NCI-H82 treated with DMSO at 0.1 percent for 48 hours (cell line): ENCODE data around the gene ROPN1.
"Not testable (repeated sequence)": the region's sequence is repeated elsewhere in the genome, so short reads cannot be mapped to it uniquely, and the experiment has no call there.

ENCODE experiments used
- DNase-seq: peaks from one replicate; lab custom pipeline; 2025; ENCODE audit not compliant: unreplicated experiment; lab: John Stamatoyannopoulos, UW

The ROPN1 gene

DNA sequence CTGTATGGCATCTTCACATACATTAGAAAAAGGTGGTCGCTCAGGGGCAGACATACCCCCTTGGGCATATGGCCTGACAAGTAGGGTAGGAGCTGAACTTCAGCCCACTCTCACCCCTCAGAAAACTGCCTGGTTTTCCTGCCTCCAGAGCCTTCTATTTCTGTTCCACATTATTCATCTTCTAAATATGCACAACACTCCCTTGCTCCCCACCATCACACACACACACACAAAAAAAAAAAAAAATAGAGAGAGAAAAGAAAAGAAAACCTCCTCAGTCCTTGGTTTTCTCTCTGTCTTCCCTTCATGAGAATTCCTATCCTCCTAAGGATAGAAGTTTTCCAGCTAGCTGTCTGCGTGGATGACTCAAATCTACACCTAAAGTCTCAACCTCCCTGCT lies 5.6 kb upstream of the ROPN1 start:
- DNase-seq, result no peak

GRCh38 chr3:123993818-123994217 lies 1.9 kb upstream of the ROPN1 start:
- no peak for DNase-seq

DNA sequence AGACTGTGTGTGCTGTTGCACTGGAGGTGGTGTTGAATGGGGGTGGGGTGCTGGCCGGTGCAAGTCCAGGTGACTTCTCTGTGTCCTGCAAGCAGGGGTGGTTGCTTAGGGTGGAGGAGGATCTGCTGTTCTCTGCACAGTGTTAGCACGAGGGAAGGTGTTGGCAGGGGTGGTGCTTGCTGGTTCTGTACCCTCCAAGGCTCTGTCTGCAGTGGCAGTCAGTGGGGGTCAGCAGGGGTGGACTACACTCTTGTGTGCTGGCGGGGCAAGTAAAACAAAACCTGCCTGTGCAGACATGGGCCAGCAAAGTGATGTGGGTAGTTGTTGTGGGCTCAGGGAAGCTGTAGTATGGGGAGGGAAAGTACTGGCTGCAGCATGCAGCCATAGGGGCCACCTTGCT lies 5.5 kb downstream of the ROPN1 start:
- DNase-seq, result no peak

GRCh38 chr3:123984957-123985356 lies 7.0 kb downstream of the ROPN1 start:
- DNase-seq, result no peak

- DNase-seq, result no peak
Observed at GRCh38 chr3:123984350-123984749, 7.6 kb downstream of the ROPN1 start.

- DNase-seq, result not testable (repeated sequence)
Observed at GRCh38 chr3:123981317-123981716, 10.6 kb downstream of the ROPN1 start.

DNA sequence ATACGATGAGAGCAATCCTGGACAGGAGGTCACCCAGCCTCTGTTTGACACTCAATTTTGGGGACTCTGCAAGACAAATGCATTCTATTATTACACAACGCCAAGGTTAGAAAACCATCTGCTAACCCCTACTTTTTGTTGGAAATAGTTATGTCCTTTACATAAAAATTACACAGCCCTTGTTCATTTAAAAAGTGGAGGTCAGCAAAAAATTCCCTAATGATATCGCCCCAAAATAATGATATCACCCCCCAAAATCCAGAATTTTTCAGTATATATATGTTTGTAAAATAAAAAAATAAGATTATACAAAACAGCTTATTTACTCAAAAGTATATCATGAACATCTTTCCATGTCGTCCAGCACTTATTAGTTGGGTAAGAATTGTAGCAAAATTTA lies 11.4 kb downstream of the ROPN1 start:
- DNase-seq, result no peak

DNA sequence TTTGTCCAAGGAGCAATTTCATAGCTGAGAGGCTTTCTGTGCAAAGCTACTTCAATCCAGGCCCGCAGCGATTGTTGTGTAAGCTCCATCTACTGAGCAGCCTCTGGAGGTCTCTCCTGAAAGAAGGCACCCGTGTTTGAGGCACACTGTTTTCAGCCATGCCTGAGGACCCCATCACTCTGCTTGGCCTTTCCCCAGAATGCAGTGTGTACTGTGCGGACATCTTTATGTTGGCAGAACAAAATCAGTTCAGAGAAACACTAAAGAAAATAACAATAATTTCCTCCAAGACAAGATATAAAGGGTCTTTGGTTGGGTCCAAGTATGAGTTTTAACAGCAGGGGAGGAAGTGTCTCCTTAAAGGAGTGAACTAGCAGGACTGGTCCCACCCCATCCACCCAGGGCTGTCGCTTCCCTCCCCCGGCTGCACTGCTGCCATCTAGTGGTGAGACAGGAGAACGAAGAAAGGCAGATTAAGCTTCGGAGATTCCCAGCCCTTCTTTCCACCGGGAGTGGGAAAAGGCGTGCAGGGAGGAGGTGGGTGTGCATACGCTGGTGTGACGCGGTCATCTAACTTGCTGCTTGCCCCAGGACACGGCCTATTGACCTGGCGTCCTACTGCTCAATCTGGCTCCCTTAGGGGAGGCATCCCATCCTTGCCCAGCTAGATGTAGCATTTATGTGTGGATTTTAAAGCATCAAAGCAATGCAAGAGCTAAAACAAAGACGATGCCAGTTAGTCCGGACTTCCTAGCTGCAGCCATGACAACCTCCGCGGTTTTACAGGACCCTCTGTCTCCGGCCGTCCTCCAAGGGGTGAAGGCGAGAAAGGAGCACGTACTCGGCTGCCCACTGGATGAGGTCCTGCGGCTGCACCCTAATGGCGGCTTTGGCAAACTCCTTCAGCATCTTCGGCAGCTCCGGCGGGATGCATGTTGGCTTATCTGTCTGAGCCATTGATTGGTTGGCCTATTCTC lies 12.1 kb downstream of the ROPN1 start:
- peak; percentile 56 for DNase-seq

DNA sequence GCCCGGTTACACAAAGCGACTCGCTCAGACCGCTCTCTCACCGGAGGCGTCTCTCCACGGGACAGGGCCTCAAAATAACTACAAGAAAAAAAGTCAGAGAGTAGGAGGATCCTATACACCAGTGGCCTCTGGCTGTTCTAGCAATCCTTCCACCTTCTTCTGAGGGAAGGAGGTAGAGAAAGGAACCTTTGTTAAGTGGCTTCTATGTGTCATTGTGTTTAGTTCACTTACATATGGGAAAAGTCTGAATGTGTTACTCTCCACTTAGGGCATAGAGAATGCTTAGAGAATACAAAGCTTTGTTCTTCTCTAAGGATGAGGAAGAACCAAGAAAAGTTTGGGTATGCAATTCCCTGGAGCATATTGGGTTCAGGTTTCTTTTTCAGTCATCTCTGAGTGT lies 15.0 kb downstream of the ROPN1 start:
- DNase-seq, result not testable (repeated sequence)

DNA sequence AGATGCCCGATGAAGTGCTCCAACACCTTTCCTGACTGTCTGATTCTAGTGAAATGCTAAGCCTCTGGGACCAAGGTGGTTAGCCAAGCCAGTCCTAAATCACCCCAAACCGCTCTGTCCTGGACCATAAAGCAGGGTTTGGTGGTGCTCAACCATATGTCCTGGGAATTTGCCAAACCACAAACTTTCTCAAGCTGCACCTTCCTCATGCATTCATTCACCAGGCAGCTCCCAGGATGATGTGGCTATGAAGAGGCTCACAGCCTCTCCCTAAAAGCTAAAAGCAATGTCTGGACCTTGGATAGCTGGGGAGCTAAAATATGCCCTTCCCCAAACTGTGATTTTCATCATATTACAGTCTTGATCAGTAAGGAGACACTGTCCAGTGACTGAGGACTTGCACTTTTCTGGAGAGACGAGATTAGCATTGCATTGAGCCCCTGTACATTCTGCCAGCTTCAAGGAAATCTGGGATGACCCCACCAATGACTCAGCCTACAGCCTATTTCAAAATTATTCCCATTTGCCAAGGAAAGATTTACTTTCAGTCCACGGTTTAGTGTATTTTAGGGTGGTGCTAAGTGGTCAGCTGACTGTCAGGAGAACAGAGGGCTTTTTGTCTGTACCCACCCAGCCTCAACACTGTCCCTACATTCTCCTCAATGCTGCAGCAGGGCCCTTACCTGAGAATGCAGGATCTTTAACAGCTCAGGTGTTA lies 15.6 kb downstream of the ROPN1 start:
- DNase-seq, result not testable (repeated sequence)

GRCh38 chr3:123975030-123975429 lies 16.9 kb downstream of the ROPN1 start:
- not testable (repeated sequence) for DNase-seq

DNA sequence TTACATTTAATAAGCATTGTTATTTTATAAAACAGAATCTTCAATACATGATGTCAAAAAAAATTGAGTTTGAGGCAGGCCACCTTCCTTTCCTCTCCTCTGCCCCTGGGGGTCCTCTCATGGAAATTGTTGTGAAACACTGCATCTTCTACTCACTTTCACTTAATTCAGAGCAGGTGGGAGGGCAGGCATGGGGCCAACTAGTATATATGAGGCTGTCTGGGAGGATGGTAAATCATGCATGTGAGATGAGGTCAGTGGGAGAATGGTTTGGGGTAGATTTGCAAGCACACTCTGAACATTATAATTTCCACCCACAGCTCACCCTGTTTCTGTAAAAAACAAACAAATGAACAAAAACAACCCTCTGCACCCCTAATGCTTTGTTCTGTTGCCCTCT lies 20.5 kb downstream of the ROPN1 start:
- no peak for DNase-seq

GRCh38 chr3:123967260-123967659 lies 24.7 kb downstream of the ROPN1 start:
- DNase-seq, result peak; percentile 79

GRCh38 chr3:123966799-123967198 lies 25.1 kb downstream of the ROPN1 start:
- DNase-seq, result not testable (repeated sequence)

GRCh38 chr3:123964793-123965192 lies 27.1 kb downstream of the ROPN1 start:
- not testable (repeated sequence) for DNase-seq

GRCh38 chr3:123961508-123961856 lies 30.4 kb downstream of the ROPN1 start:
- DNase-seq, result no peak

GRCh38 chr3:123960781-123961507 lies 31.0 kb downstream of the ROPN1 start, which contains the start of gene CCDC14:
TSS of gene CCDC14 (minus strand) at chr3:123961229. CDS start at chr3:123961173, 56 bp downstream.
- peak; percentile 95 for DNase-seq

GRCh38 chr3:123953735-123954134 lies 38.2 kb downstream of the ROPN1 start:
- no peak for DNase-seq

DNA sequence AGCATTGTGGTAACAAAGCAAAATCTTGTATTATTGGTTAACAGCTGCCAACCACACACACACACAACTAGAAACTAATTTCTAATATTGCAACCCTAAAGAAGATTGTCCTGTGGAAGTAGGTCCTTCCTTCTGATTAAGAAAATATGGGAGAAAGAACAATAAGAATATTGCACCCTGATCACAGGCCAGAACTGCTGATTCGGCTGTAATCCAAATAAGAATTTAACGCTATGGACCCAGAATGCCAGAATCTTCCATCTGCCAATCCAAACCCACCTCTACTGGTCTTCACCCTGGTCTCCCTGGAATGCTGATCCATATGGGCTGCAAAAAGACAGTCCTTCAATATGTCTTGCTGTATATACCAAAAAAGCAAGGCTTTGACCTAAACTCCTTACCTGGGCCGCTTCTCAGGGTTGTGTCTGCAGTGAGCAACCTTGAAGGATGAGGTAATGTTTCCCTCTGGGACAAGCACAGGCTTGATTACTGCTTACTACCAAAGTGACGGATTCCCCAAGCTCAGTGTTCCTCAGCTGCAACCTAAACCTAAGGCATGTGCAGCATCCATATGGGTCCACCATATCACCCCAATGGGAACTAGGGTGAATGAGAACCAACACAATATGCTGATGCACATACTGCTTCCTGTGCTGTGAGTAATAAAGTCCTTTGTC lies 38.9 kb downstream of the ROPN1 start:
- DNase-seq, result no peak

DNA sequence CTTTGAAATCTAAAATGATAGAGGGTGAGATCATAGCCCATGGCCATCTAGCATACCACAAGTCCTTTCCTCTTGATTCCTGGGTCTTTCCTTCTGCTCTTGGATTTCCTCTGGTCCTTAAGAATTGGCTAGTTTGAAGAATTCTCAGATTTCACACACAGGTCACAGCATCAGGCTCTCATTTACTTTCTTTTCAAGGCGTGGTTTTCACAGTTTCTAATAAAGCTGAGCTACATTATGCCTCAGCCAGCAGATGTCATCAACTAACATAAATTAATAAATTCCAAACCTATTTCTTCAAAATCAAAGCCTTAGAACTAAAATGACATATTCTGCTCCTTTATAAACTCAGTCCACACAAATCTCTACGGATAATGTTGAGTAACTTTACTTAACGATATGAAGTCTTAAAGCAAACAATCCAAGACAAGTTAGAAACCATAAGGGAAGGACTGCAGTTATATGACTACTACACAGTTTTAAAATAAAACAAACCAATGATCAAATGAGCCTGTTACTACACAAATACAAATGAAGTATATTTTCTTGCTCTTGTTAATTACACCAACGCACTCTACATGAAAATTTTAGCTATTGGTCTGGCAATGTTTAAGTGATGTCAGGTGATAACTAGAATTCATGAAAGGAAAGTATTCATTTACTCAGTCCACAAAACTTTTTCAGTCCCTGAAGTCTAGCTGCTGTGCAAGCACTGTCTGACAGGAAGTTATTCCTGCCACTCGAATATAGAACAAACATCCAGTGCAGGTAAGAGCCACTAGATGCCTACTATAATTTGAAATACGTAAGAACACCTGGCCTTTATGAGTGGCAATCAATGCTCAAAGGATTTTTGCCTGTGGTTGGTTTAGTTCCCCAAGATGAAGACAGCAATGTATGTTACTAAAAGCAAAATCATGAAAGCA lies 40.1 kb downstream of the ROPN1 start:
- no peak for DNase-seq
